Epithelial cell of proximal tubule (primary cell): ENCODE results near the gene TUSC7. TPM values are rescaled to one million over a fixed set of nuclear protein-coding genes. Genes with fewer than 3 reads are reported as not detected.

Source experiments
- DNase-seq: peaks from one replicate; pipeline ENCODE4 v3.0.0-alpha.2; 2011; ENCODE audit warnings: low read depth
- H3K4me3 ChIP-seq: 2 replicates; pipeline ENCODE4 v1.5.1; 2011; ENCODE audit warnings: low read depth, mild to moderate bottlenecking, low read length
- total RNA-seq: library from RNA; depleted of rRNA; stranded (reverse); fragments of >200 nt; gene quantifications from 2 replicates; pipeline ENCODE4 v1.2.3, GENCODE V29; 2015
- TF ChIP-seq, protein P1 (sequence below): conservative IDR thresholded peaks from 2 replicates; pipeline ENCODE4 v1.5.1; 2012; ENCODE audit warnings: low read depth, mild to moderate bottlenecking, low read length

The TUSC7 gene
- total RNA-seq, 1 donor from 2014 or later = not detected

DNA sequence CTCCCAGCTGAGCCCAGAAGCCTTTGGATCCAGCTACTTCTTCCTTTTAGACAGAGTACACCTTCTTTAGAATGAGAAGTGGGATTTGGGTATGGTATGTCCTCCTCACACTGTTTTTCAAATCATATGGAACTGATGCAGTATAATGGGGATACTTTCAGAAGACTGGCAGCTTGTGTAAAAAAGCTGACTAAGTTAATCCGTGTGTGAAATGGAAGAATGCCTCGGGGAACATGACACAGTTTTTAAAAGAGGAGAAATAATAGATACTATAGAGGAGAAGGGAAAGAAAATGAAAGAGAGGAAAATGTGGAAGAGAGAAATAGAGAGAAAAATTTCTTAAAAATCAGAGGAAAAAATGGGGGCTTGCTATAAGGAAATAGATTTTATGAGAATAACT lies 47.7 kb downstream of the TUSC7 start:
- DNase-seq = no peak
- TF ChIP-seq, protein P1, sequence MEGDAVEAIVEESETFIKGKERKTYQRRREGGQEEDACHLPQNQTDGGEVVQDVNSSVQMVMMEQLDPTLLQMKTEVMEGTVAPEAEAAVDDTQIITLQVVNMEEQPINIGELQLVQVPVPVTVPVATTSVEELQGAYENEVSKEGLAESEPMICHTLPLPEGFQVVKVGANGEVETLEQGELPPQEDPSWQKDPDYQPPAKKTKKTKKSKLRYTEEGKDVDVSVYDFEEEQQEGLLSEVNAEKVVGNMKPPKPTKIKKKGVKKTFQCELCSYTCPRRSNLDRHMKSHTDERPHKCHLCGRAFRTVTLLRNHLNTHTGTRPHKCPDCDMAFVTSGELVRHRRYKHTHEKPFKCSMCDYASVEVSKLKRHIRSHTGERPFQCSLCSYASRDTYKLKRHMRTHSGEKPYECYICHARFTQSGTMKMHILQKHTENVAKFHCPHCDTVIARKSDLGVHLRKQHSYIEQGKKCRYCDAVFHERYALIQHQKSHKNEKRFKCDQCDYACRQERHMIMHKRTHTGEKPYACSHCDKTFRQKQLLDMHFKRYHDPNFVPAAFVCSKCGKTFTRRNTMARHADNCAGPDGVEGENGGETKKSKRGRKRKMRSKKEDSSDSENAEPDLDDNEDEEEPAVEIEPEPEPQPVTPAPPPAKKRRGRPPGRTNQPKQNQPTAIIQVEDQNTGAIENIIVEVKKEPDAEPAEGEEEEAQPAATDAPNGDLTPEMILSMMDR = no peak

DNA sequence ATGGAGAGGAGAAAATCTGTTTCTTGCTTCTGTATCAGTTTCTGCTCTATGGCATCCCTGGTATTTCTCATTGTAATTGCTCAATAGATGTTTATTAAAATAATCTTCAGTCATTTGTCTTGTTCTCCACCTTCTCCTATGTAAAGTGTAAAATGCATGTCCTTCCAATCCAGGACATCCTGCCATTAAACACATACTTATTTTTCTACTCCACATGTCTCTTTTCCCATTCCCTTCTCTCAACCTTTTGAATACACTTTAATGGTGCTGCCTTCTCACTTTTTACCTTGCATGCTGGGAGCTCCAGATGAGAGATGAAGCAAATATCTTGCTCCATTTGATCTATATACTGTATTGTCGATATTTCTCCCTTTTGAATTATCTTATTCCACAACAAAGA lies 49.7 kb downstream of the TUSC7 start:
- TF ChIP-seq, protein P1 = no peak
- no peak for DNase-seq
- no peak overlapping the region for H3K4me3 ChIP-seq

More for the DNA sequence above, 47.7 kb downstream of the TUSC7 start:
- H3K4me3 ChIP-seq = no peak overlapping the region
